Measurements from ENCODE around the gene DIPK1A.

DNA sequence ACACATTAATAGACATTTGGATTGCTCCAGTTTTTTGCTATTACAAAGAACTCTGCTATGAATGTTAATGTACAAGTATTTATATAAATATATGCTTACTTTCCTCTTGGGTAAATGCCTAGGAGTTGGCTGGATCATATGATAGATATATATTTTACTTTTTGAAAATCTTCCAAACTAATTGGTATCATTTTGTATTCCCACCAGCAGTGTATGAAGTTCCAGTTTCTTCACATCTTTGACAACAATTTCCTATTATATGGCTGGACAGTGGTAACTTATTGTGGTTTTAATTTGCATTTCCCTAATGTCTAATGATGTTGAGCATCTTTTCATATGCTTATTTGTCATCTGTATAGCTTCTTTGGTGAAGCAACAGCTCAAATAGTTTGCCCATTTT is 23.8 kb upstream of the DIPK1A start:
- TF ChIP-seq POLR2A (IDR thresholded peaks at IDR 0.05; ENCODE audit: low read depth, low read length) = no peak
- no peak for TF ChIP-seq TAF1 (IDR thresholded peaks at IDR 0.05; ENCODE audit: low read depth, low read length)
- no peak for TF ChIP-seq PAX5 (IDR thresholded peaks at IDR 0.05; ENCODE audit: insufficient read depth, low read length, severe bottlenecking)
- TF ChIP-seq POLR2AphosphoS5 (IDR thresholded peaks at IDR 0.05; ENCODE audit: low read depth, low read length) = no peak
- TF ChIP-seq POU2F2 (IDR thresholded peaks at IDR 0.05; ENCODE audit: low read depth, low read length) = no peak
